GM20000 (cell line): Measurements from ENCODE around the gene DERL3.
A peak's percentile ranks its signal among the peaks of the same experiment; 100 is the strongest.

ENCODE experiments used
- DNase-seq: peaks from one replicate; pipeline ENCODE4 v3.0.0; 2012; ENCODE audit warnings: low spot score
- CTCF ChIP-seq: IDR thresholded peaks from 2 replicates; pipeline ENCODE4 v1.5.1; 2012; ENCODE audit warnings: mild to moderate bottlenecking, control low read depth; ENCODE audit errors: extremely low read depth, missing control alignments

DERL3 gene

GRCh38 chr22:23804781-23805291, 34.0 kb downstream of the DERL3 start:
- TF ChIP-seq CTCF = no peak
- no peak for DNase-seq

- no peak for TF ChIP-seq CTCF
- peak; percentile 56 for DNase-seq
Observed at GRCh38 chr22:23803001-23803819, 35.6 kb downstream of the DERL3 start.

- no peak for TF ChIP-seq CTCF
- DNase-seq = no peak
Observed at GRCh38 chr22:23801886-23802377, 36.9 kb downstream of the DERL3 start.

GRCh38 chr22:23801238-23801821, 37.5 kb downstream of the DERL3 start:
- DNase-seq = no peak
- no peak for TF ChIP-seq CTCF

GRCh38 chr22:23800297-23801237, 38.2 kb downstream of the DERL3 start:
- no peak for TF ChIP-seq CTCF
- DNase-seq = peak; percentile 76

- TF ChIP-seq CTCF = no peak
- DNase-seq = no peak
Observed at GRCh38 chr22:23796461-23796860, 42.3 kb downstream of the DERL3 start.

- DNase-seq = no peak
- no peak for TF ChIP-seq CTCF
Observed at GRCh38 chr22:23793326-23793725, 45.5 kb downstream of the DERL3 start.
